Measurements from ENCODE around the gene MCCC1.

The MCCC1 gene

GRCh38 chr3:182981038-182981380 lies 118.3 kb downstream of the MCCC1 start:
- no peak for DNase-seq (ENCODE audit: low read depth)

GRCh38 chr3:182980204-182981037 lies 118.9 kb downstream of the MCCC1 start, which contains the start of gene DCUN1D1:
DCUN1D1 (minus strand) TSS chr3:182980538; CDS start chr3:182980489, 49 bp downstream.
- peak; percentile 85 for DNase-seq (ENCODE audit: low read depth)

DNA sequence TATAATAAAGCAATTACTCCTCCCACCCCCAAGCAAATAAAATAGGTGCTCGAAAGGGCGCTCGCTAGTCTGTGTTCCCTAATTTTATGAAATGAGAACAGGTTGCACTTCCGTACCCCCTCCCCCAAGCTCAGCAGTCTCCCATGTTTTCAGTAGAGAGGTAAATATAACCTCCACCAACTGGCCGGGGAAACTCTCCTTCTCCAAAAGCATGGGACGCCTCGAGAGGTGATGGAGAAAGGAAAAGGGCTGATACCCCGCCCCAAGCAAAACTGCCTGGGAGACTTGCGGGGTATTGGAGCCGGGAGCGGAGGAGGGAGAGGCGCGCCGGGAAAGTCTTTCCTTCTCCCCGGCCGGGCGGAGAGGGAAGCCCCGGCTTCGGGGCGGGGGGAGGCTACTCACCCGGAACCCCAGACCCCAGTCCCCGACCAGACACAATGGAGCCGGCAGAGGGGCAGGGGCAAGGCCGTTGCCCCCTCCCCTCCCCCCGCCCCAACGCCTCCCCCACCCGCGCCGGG lies 119.6 kb downstream of the MCCC1 start:
- no peak for DNase-seq (ENCODE audit: low read depth)

- no peak for DNase-seq (ENCODE audit: low read depth)
Observed at GRCh38 chr3:182979103-182979673, 120.1 kb downstream of the MCCC1 start.

DNA sequence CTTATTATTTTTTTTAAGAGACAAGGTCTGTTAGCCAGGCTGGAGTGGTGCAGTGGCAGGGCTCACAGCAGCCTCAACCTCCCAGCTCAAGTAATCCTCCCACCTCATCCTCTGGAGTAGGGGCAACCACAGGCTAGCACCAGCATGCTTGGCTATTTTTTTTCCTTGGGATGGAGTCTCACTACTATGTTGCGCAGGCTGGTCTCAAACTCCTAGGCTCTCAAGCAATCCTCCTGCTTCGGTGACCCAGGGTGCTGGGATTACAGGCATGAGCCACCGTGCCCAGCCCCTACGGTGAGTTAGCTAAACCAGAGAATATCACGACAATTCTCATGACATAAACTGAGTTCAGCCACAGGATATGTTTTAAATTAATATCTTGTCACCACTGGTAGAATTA lies 120.9 kb downstream of the MCCC1 start:
- no peak for DNase-seq (ENCODE audit: low read depth)

GRCh38 chr3:182973047-182973446 lies 126.2 kb downstream of the MCCC1 start:
- DNase-seq (ENCODE audit: low read depth), result no peak

DNA sequence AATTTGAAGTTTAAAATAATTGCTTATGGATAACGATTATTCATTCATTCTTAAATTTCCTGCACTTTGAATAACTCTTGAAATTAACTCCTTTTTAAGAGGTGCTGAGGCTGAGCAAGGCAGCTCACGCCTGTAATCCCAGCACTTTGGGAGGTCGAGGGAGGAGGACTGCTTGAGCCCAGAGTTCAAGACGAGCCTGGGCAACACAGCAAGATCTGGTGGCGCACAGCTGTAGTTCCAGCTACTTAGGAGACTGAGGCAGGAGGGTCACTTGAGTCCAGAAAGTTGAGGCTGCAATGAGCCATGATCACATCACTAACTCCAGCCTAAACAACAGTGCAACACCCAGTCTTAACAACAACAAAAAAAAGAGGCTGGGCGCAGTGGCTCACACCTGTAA lies 126.9 kb downstream of the MCCC1 start:
- DNase-seq (ENCODE audit: low read depth), result no peak

DNA sequence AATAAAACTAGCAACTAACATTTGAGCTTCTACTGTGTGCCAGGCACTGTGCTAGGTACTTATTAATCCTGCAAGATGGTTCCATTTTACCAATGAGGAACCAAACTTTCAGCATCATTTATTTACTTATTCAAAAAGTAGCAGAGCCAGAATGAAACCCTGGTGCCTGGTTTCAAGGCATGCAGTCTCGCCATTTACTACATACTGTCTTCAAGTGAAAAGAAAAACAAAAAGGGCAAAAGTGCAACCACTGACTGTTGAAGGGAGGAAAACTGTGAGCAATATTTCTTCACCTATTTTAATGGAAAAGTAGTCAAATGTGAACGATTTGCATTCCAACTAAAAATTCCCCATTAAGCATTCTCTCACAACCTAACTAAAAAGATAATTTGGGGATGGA lies 127.7 kb downstream of the MCCC1 start:
- no peak for DNase-seq (ENCODE audit: low read depth)

DNA sequence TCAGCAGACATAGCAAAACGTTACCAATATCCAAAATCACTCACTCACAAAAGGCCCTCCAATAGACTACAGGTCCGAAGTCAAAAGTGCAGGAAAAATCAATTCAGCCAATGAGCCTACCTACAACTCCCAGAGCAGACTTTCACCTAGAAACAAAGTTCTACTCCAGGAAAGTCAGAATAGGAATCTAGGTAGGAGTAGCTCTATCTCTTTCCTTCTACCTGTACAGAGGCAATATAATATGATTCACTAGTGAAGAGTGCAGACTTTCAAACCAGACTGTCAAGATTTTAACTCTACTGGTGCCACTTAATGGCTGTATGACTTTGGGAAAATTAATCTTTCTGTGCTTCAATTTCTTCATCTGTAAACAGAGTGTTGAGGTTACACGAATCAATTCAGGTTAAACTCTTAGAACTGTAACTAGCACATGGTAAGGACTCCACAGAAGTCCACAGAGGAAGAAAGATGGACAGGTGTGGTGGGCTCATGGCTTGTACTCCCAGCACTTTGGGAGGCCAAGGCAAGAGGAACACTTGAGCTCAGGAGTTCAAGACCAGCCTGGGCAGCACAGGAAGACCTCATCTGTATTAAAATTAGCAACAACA lies 128.4 kb downstream of the MCCC1 start:
- DNase-seq (ENCODE audit: low read depth), result no peak

DNA sequence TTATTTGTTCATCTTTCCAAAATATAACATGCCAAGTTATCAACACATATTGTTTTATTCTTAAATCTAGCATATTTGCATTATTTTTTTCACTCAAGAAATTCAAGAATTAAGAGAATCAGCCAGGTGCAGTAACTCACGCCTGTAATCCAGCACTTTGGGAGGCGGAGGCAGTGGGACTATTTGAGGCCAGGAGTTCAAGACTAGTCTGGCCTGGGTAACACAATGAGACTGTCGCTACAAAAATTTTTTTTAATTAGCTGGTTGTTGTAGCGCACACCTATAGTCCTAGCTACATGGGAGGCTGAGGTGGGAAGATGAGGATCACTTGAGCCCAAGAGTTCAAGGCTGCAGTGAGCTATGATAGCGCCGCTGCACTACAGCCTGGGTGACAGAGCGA lies 129.4 kb downstream of the MCCC1 start:
- DNase-seq (ENCODE audit: low read depth), result no peak

DNA sequence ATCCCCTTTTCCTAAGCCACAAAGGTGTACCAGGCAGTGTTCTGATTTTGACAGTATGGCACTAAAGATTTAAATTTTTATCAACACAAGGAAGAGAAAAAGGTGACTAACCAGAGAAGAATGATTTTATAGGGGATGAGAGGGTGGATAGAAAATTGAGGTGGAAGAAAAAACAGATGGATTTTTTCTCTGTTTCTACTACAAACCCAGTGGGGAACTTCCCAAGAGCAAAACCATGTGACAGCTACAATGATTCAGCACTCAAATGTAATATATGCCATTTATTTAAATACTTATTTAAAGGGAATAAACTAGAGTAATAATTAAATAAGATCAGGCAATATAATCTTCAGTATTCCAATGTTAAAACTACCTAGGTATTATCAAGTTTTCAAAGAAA lies 130.0 kb downstream of the MCCC1 start:
- DNase-seq (ENCODE audit: low read depth), result peak; percentile 29

- DNase-seq (ENCODE audit: low read depth), result no peak
Observed at GRCh38 chr3:182967218-182968204, 131.8 kb downstream of the MCCC1 start.

GRCh38 chr3:182965861-182966366 lies 133.4 kb downstream of the MCCC1 start:
- DNase-seq (ENCODE audit: low read depth), result no peak

All from fibroblast of gingiva (primary cell).